ENCODE results near the gene NEU4. TPM values are rescaled to one million over a fixed set of nuclear protein-coding genes. Genes with fewer than 3 reads are reported as not detected.
"Not testable (repeated sequence)": the region's sequence is repeated elsewhere in the genome, so short reads cannot be mapped to it uniquely, and the experiment has no call there.

NEU4 gene
- total RNA-seq, 1 donor from 2014 or later = not detected

- H3K36me3 ChIP-seq (ENCODE audit: control insufficient read depth, insufficient read depth, low read length) = no peaks in the 10 kb centered on the region
- peaks cover 26% of the 10 kb centered on the region for H3K27me3 ChIP-seq (ENCODE audit: control insufficient read depth, insufficient read depth, low read length)
- TF ChIP-seq CTCF (IDR thresholded peaks at IDR 0.05; ENCODE audit: insufficient read depth, low read length, poor library complexity, severe bottlenecking) = no peak
- H3K4me3 ChIP-seq (ENCODE audit: low read depth, low read length) = no peak overlapping the region
- DNase-seq (ENCODE audit: low read depth) = no peak
Measured at GRCh38 chr2:241801611-241802420, 7.2 kb upstream of the NEU4 start.

- no peak for DNase-seq (ENCODE audit: low read depth)
- no peaks in the 10 kb centered on the region for H3K36me3 ChIP-seq (ENCODE audit: control insufficient read depth, insufficient read depth, low read length)
- no peak for TF ChIP-seq CTCF (IDR thresholded peaks at IDR 0.05; ENCODE audit: insufficient read depth, low read length, poor library complexity, severe bottlenecking)
- peaks cover 26% of the 10 kb centered on the region for H3K27me3 ChIP-seq (ENCODE audit: control insufficient read depth, insufficient read depth, low read length)
- H3K4me3 ChIP-seq (ENCODE audit: low read depth, low read length) = no peak overlapping the region
Measured at GRCh38 chr2:241802421-241803318, 6.3 kb upstream of the NEU4 start.

GRCh38 chr2:241803387-241804325, 5.3 kb upstream of the NEU4 start:
- TF ChIP-seq CTCF (IDR thresholded peaks at IDR 0.05; ENCODE audit: insufficient read depth, low read length, poor library complexity, severe bottlenecking) = no peak
- no peak for DNase-seq (ENCODE audit: low read depth)
- no peaks in the 10 kb centered on the region for H3K36me3 ChIP-seq (ENCODE audit: control insufficient read depth, insufficient read depth, low read length)
- peak overlapping the region; percentile 29 for H3K4me3 ChIP-seq (ENCODE audit: low read depth, low read length)
- peaks cover 21% of the 10 kb centered on the region for H3K27me3 ChIP-seq (ENCODE audit: control insufficient read depth, insufficient read depth, low read length)

GRCh38 chr2:241804326-241805229, 4.4 kb upstream of the NEU4 start:
- peak; percentile 23 for DNase-seq (ENCODE audit: low read depth)
- no peak overlapping the region for H3K4me3 ChIP-seq (ENCODE audit: low read depth, low read length)
- H3K36me3 ChIP-seq (ENCODE audit: control insufficient read depth, insufficient read depth, low read length) = no peaks in the 10 kb centered on the region
- H3K27me3 ChIP-seq (ENCODE audit: control insufficient read depth, insufficient read depth, low read length) = peaks cover 21% of the 10 kb centered on the region
- TF ChIP-seq CTCF (IDR thresholded peaks at IDR 0.05; ENCODE audit: insufficient read depth, low read length, poor library complexity, severe bottlenecking) = peak; percentile 3

GRCh38 chr2:241806217-241806616, 2.8 kb upstream of the NEU4 start:
- not testable (repeated sequence) for H3K4me3 ChIP-seq (ENCODE audit: low read depth, low read length); H3K36me3 ChIP-seq (ENCODE audit: control insufficient read depth, insufficient read depth, low read length); DNase-seq (ENCODE audit: low read depth)
- peaks cover 24% of the 10 kb centered on the region for H3K27me3 ChIP-seq (ENCODE audit: control insufficient read depth, insufficient read depth, low read length)

Data from kidney epithelial cell (primary cell).